SK-N-SH treated with all-trans-retinoic acid at 6 μM for 48 hours (cell line): ENCODE results near the gene MTREX.

Experiments
- ATAC-seq: fragments of 200-7000 bp; cut with Tn5 transposase; 3 replicates; pipeline ENCODE4 v1.9.1; 2020; ENCODE audit warnings: mild to moderate bottlenecking, moderate library complexity
- ARNTL ChIP-seq: fragments of 450-650 bp; formaldehyde crosslinking; IDR thresholded peaks from 2 replicates; pipeline ENCODE4 v1.5.0; 2020; ENCODE audit warnings: low read depth, mild to moderate bottlenecking, moderate library complexity, borderline replicate concordance
- BACH2 ChIP-seq: fragments of 250-450 bp; sonication (Bioruptor Pico); IDR thresholded peaks from 2 replicates; pipeline ENCODE4 v1.9.0; 2021; ENCODE audit warnings: mild to moderate bottlenecking, borderline replicate concordance
- CSDC2 ChIP-seq: fragments of 250-450 bp; sonication (Bioruptor Pico); IDR thresholded peaks from 2 replicates; pipeline ENCODE4 v1.5.0; 2020; ENCODE audit warnings: mild to moderate bottlenecking, moderate library complexity
- ESRRG ChIP-seq: fragments of 250-450 bp; sonication (Bioruptor Pico); IDR thresholded peaks from 2 replicates; pipeline ENCODE4 v1.6.1; 2021; ENCODE audit warnings: mild to moderate bottlenecking
- GLIS3 ChIP-seq: fragments of 250-450 bp; sonication (Bioruptor Pico); IDR thresholded peaks from 2 replicates; pipeline ENCODE4 v1.5.0; 2020; ENCODE audit warnings: mild to moderate bottlenecking, moderate library complexity
- ISL1 ChIP-seq: fragments of 250-450 bp; sonication (Bioruptor Pico); IDR thresholded peaks from 2 replicates; pipeline ENCODE4 v2.1.2; 2022; ENCODE audit warnings: mild to moderate bottlenecking, moderate library complexity
- OSR1 ChIP-seq: fragments of 250-450 bp; sonication (Bioruptor Pico); IDR thresholded peaks from 2 replicates; pipeline ENCODE4 v1.8.0; 2022; ENCODE audit warnings: moderate library complexity, mild to moderate bottlenecking, inconsistent platforms
- PPARA ChIP-seq: fragments of 250-450 bp; sonication (Bioruptor Pico); IDR thresholded peaks from 2 replicates; pipeline ENCODE4 v1.5.0; 2020; ENCODE audit warnings: mild to moderate bottlenecking, borderline replicate concordance
- RARB ChIP-seq: fragments of 250-450 bp; sonication (Bioruptor Pico); IDR thresholded peaks from 2 replicates; pipeline ENCODE4 v1.8.0; 2021; ENCODE audit warnings: mild to moderate bottlenecking, moderate library complexity
- SNAI2 ChIP-seq: fragments of 250-450 bp; sonication (Bioruptor Pico); IDR thresholded peaks from 2 replicates; pipeline ENCODE4 v1.5.0; 2020; ENCODE audit warnings: mild to moderate bottlenecking, moderate library complexity
- TCF4 ChIP-seq: fragments of 250-450 bp; sonication (Bioruptor Pico); IDR thresholded peaks from 2 replicates; pipeline ENCODE4 v1.8.0; 2021; ENCODE audit warnings: mild to moderate bottlenecking, moderate library complexity, borderline replicate concordance
- TOX ChIP-seq: fragments of 250-450 bp; sonication (Bioruptor Pico); IDR thresholded peaks from 2 replicates; pipeline ENCODE4 v1.8.0; 2021; ENCODE audit warnings: mild to moderate bottlenecking, moderate library complexity, borderline replicate concordance
- ZC3H10 ChIP-seq: fragments of 250-450 bp; sonication (Bioruptor Pico); IDR thresholded peaks from 2 replicates; pipeline ENCODE4 v1.5.1; 2021; ENCODE audit warnings: mild to moderate bottlenecking, moderate library complexity
- ZFP3 ChIP-seq: fragments of 250-450 bp; sonication (Bioruptor Pico); IDR thresholded peaks from 2 replicates; pipeline ENCODE4 v1.5.0; 2020; ENCODE audit warnings: mild to moderate bottlenecking, moderate library complexity
- ZFP30 ChIP-seq: fragments of 450-650 bp; formaldehyde crosslinking; IDR thresholded peaks from 2 replicates; pipeline ENCODE4 v1.5.0; 2022; ENCODE audit warnings: mild to moderate bottlenecking, moderate library complexity
- ZNF565 ChIP-seq: fragments of 450-650 bp; formaldehyde crosslinking; conservative IDR thresholded peaks from 2 replicates; pipeline ENCODE4 v1.5.0; 2020; ENCODE audit warnings: low read depth, mild to moderate bottlenecking, moderate library complexity
- ZNF70 ChIP-seq: fragments of 450-650 bp; formaldehyde crosslinking; IDR thresholded peaks from 2 replicates; pipeline ENCODE4 v1.5.0; 2020; ENCODE audit warnings: mild to moderate bottlenecking, moderate library complexity
- ZNF8 ChIP-seq: fragments of 450-650 bp; formaldehyde crosslinking; IDR thresholded peaks from 2 replicates; pipeline ENCODE4 v1.5.0; 2020; ENCODE audit warnings: mild to moderate bottlenecking, moderate library complexity
- TF ChIP-seq, protein P1 (sequence below): fragments of 250-450 bp; sonication (Bioruptor Pico); IDR thresholded peaks from 2 replicates; pipeline ENCODE4 v1.5.1; 2020; ENCODE audit warnings: low read depth, mild to moderate bottlenecking, moderate library complexity
- TF ChIP-seq, protein P2 (sequence below): fragments of 250-450 bp; sonication (Bioruptor Pico); IDR thresholded peaks from 2 replicates; pipeline ENCODE4 v1.5.1; 2021; ENCODE audit warnings: mild to moderate bottlenecking, moderate library complexity
- TF ChIP-seq, protein P3 (sequence below): fragments of 250-450 bp; sonication (Bioruptor Pico); IDR thresholded peaks from 2 replicates; pipeline ENCODE4 v1.8.0; 2021; ENCODE audit warnings: low read depth, mild to moderate bottlenecking, moderate library complexity, borderline replicate concordance
- TF ChIP-seq, protein P4 (sequence below): fragments of 250-450 bp; sonication (Bioruptor Pico); IDR thresholded peaks from 2 replicates; pipeline ENCODE4 v1.8.0; 2020; ENCODE audit warnings: mild to moderate bottlenecking, moderate library complexity, borderline replicate concordance
- TF ChIP-seq, protein P5 (sequence below): fragments of 250-450 bp; sonication (Bioruptor Pico); IDR thresholded peaks from 2 replicates; pipeline ENCODE4 v1.5.0; 2020; ENCODE audit warnings: mild to moderate bottlenecking, moderate library complexity

Gene MTREX

DNA sequence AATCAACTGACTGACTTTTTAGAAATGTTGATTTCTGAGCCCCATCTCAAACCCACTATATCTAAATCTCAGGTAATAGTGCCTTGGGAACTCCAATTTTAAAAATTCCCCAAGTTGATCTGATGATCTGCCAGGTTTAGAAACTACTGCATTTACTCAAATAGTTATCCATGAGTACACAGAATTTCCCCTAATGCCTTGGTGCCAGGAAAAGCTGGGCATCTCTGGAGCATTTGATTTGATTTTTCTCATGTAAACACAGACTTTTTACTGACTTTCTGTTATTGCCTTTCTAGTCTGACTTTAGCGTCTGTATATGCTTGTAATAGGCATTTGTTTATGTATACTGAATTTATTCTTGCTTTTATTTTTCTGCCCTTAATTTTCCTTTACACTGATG lies 35.8 kb downstream of the MTREX start:
- no peak for ATAC-seq
- TF ChIP-seq PPARA (CRISPR knock-in tag) (no peak), SNAI2 (CRISPR knock-in tag) (no peak), ZFP3 (no peak), GLIS3 (CRISPR knock-in tag) (no peak), ISL1 (CRISPR knock-in tag) (no peak), TCF4 (no peak), RARB (CRISPR knock-in tag) (no peak), BACH2 (CRISPR knock-in tag) (no peak), OSR1 (CRISPR knock-in tag) (no peak), ZNF8 (CRISPR knock-in tag) (no peak), ZC3H10 (CRISPR knock-in tag) (no peak), CSDC2 (CRISPR knock-in tag) (no peak), ARNTL (CRISPR knock-in tag) (no peak), ZFP30 (CRISPR knock-in tag) (no peak), TOX (CRISPR knock-in tag) (no peak), ESRRG (CRISPR knock-in tag) (no peak), ZNF565 (CRISPR knock-in tag) (no peak)
- TF ChIP-seq, protein P1, sequence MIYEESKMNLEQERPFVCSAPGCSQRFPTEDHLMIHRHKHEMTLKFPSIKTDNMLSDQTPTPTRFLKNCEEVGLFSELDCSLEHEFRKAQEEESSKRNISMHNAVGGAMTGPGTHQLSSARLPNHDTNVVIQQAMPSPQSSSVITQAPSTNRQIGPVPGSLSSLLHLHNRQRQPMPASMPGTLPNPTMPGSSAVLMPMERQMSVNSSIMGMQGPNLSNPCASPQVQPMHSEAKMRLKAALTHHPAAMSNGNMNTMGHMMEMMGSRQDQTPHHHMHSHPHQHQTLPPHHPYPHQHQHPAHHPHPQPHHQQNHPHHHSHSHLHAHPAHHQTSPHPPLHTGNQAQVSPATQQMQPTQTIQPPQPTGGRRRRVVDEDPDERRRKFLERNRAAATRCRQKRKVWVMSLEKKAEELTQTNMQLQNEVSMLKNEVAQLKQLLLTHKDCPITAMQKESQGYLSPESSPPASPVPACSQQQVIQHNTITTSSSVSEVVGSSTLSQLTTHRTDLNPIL = no peak
- TF ChIP-seq, protein P2, sequence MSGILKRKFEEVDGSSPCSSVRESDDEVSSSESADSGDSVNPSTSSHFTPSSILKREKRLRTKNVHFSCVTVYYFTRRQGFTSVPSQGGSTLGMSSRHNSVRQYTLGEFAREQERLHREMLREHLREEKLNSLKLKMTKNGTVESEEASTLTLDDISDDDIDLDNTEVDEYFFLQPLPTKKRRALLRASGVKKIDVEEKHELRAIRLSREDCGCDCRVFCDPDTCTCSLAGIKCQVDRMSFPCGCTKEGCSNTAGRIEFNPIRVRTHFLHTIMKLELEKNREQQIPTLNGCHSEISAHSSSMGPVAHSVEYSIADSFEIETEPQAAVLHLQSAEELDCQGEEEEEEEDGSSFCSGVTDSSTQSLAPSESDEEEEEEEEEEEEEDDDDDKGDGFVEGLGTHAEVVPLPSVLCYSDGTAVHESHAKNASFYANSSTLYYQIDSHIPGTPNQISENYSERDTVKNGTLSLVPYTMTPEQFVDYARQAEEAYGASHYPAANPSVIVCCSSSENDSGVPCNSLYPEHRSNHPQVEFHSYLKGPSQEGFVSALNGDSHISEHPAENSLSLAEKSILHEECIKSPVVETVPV = no peak
- TF ChIP-seq, protein P3, sequence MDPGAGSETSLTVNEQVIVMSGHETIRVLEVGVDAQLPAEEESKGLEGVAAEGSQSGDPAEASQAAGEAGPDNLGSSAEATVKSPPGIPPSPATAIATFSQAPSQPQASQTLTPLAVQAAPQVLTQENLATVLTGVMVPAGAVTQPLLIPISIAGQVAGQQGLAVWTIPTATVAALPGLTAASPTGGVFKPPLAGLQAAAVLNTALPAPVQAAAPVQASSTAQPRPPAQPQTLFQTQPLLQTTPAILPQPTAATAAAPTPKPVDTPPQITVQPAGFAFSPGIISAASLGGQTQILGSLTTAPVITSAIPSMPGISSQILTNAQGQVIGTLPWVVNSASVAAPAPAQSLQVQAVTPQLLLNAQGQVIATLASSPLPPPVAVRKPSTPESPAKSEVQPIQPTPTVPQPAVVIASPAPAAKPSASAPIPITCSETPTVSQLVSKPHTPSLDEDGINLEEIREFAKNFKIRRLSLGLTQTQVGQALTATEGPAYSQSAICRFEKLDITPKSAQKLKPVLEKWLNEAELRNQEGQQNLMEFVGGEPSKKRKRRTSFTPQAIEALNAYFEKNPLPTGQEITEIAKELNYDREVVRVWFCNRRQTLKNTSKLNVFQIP (CRISPR knock-in tag) = no peak

DNA sequence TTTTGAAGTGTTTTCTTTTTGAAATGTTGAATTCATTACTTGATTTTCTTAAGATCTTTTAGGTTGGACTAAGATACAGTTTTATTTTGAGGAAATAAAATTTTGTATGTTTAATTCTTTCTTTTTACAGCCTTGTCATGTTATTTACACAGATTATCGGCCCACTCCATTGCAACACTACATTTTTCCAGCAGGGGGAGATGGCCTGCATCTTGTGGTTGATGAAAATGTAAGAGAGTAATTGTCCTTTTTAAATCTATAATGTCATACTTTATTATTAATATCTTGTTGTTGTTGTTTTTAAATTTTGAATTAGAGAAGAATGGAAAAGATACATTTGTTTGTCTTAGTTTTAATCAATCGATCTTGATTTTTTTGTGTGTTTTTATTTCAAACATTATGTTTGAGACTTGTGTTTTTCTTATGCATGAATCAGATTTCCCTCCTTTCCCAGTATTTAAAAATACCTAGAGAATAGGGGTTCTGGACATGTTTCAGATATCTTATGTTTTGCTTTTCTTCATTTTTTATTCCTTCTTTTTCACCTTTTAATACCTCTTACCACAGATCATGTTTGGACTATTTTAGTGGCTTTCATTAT lies 36.7 kb downstream of the MTREX start:
- ATAC-seq = 0 out of 3 replicates have a peak, but pooled peaks have one; percentile 47

More for the DNA sequence above, 36.7 kb downstream of the MTREX start:
- TF ChIP-seq ZNF8 (CRISPR knock-in tag) = no peak
- no peak for TF ChIP-seq ZNF70
- TF ChIP-seq, protein P4, sequence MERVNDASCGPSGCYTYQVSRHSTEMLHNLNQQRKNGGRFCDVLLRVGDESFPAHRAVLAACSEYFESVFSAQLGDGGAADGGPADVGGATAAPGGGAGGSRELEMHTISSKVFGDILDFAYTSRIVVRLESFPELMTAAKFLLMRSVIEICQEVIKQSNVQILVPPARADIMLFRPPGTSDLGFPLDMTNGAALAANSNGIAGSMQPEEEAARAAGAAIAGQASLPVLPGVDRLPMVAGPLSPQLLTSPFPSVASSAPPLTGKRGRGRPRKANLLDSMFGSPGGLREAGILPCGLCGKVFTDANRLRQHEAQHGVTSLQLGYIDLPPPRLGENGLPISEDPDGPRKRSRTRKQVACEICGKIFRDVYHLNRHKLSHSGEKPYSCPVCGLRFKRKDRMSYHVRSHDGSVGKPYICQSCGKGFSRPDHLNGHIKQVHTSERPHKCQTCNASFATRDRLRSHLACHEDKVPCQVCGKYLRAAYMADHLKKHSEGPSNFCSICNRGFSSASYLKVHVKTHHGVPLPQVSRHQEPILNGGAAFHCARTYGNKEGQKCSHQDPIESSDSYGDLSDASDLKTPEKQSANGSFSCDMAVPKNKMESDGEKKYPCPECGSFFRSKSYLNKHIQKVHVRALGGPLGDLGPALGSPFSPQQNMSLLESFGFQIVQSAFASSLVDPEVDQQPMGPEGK (CRISPR knock-in tag) = no peak
- no peak for TF ChIP-seq CSDC2 (CRISPR knock-in tag)
- TF ChIP-seq, protein P5, sequence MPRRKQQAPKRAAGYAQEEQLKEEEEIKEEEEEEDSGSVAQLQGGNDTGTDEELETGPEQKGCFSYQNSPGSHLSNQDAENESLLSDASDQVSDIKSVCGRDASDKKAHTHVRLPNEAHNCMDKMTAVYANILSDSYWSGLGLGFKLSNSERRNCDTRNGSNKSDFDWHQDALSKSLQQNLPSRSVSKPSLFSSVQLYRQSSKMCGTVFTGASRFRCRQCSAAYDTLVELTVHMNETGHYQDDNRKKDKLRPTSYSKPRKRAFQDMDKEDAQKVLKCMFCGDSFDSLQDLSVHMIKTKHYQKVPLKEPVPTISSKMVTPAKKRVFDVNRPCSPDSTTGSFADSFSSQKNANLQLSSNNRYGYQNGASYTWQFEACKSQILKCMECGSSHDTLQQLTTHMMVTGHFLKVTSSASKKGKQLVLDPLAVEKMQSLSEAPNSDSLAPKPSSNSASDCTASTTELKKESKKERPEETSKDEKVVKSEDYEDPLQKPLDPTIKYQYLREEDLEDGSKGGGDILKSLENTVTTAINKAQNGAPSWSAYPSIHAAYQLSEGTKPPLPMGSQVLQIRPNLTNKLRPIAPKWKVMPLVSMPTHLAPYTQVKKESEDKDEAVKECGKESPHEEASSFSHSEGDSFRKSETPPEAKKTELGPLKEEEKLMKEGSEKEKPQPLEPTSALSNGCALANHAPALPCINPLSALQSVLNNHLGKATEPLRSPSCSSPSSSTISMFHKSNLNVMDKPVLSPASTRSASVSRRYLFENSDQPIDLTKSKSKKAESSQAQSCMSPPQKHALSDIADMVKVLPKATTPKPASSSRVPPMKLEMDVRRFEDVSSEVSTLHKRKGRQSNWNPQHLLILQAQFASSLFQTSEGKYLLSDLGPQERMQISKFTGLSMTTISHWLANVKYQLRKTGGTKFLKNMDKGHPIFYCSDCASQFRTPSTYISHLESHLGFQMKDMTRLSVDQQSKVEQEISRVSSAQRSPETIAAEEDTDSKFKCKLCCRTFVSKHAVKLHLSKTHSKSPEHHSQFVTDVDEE (CRISPR knock-in tag) = no peak
- TF ChIP-seq, protein P2 = no peak
- no peak for TF ChIP-seq PPARA (CRISPR knock-in tag)
- TF ChIP-seq OSR1 (CRISPR knock-in tag) = no peak
- TF ChIP-seq, protein P1 = no peak
